Neural cell (in vitro differentiated cells): ENCODE results near the gene VSNL1. TPM values are rescaled to one million over a fixed set of nuclear protein-coding genes. Genes with fewer than 3 reads are reported as not detected.

Experiments
- H2AFZ ChIP-seq: fragments of 200-600, 300-800 bp; sonication (generic), shearing (Covaris generic); 2 replicates; pipeline ENCODE4 v1.6.0; 2014; ENCODE audit warnings: low read depth, mild to moderate bottlenecking, antibody characterized with exemption, low read length, moderate library complexity
- H3F3A ChIP-seq: fragments of 200-600 bp; shearing (Covaris generic); 2 replicates; pipeline ENCODE4 v1.6.1; 2016; ENCODE audit warnings: mild to moderate bottlenecking, moderate library complexity, mixed read lengths, antibody characterized with exemption, low read length; ENCODE audit not compliant: insufficient read depth, poor library complexity, severe bottlenecking
- H3K27ac ChIP-seq: fragments of 200-600, 300-800 bp; sonication (generic), shearing (Covaris generic); 2 replicates; pipeline ENCODE4 v1.5.1; 2014; ENCODE audit warnings: mild to moderate bottlenecking, low read length, moderate library complexity
- H3K27me3 ChIP-seq: fragments of 300-800, 200-600 bp; sonication (generic), shearing (Covaris generic); 2 replicates; pipeline ENCODE4 v1.6.0; 2014; ENCODE audit warnings: mild to moderate bottlenecking, low read depth, low read length, moderate library complexity; ENCODE audit not compliant: insufficient read depth
- H3K36me3 ChIP-seq: fragments of 300-800, 200-600 bp; sonication (generic), shearing (Covaris generic); 2 replicates; pipeline ENCODE4 v1.5.1; 2014; ENCODE audit warnings: mild to moderate bottlenecking, antibody characterized with exemption, low read length, moderate library complexity; ENCODE audit not compliant: insufficient read depth
- H3K4me2 ChIP-seq: fragments of 300-800, 200-600 bp; sonication (generic), shearing (Covaris generic); 2 replicates; pipeline ENCODE4 v1.6.0; 2014; ENCODE audit warnings: mild to moderate bottlenecking, low read length
- H3K4me3 ChIP-seq: fragments of 300-800, 200-600 bp; sonication (generic), shearing (Covaris generic); 2 replicates; pipeline ENCODE4 v1.5.1; 2014; ENCODE audit warnings: mild to moderate bottlenecking, low read length, moderate library complexity
- H3K79me2 ChIP-seq: fragments of 200-600 bp; shearing (Covaris generic); replicated peaks from 2 replicates; pipeline ENCODE4 v1.6.0; 2014; ENCODE audit warnings: mild to moderate bottlenecking, low read length, moderate library complexity; ENCODE audit not compliant: insufficient read depth
- H3K9ac ChIP-seq: fragments of 300-800, 200-600 bp; sonication (generic), shearing (Covaris generic); 2 replicates; pipeline ENCODE4 v1.6.1; 2016; ENCODE audit warnings: mild to moderate bottlenecking, low read length, mixed read lengths
- H3K9me2 ChIP-seq: fragments of 200-600 bp; shearing (Covaris generic); 2 replicates; pipeline ENCODE4 v1.6.1; 2016; ENCODE audit warnings: mild to moderate bottlenecking, low read length, mixed read lengths; ENCODE audit not compliant: insufficient read depth
- H3K9me3 ChIP-seq: fragments of 200-600, 300-800 bp; sonication (generic), shearing (Covaris generic); 2 replicates; pipeline ENCODE4 v1.6.1; 2016; ENCODE audit warnings: mild to moderate bottlenecking, mixed run types, low read length, moderate library complexity, mixed read lengths
- H4K20me1 ChIP-seq: fragments of 200-600 bp; shearing (Covaris generic); 2 replicates; pipeline ENCODE4 v1.6.1; 2016; ENCODE audit warnings: mild to moderate bottlenecking, mixed run types; ENCODE audit not compliant: insufficient read depth
- EP300 ChIP-seq: fragments of 450-650 bp; conservative IDR thresholded peaks from 2 replicates; pipeline ENCODE4 v1.6.1; 2014; ENCODE audit warnings: antibody characterized with exemption, mild to moderate bottlenecking, moderate library complexity; ENCODE audit not compliant: poor library complexity, severe bottlenecking
- EZH2 ChIP-seq: fragments of 200-600, 300-800 bp; shearing (Covaris generic), sonication (generic); IDR thresholded peaks from 2 replicates; pipeline ENCODE4 v1.6.1; 2014; ENCODE audit warnings: antibody characterized with exemption, low read length, borderline replicate concordance, mild to moderate bottlenecking; ENCODE audit not compliant: insufficient read depth, poor library complexity, severe bottlenecking
- MXI1 ChIP-seq: fragments of 450-650 bp; conservative IDR thresholded peaks from 2 replicates; pipeline ENCODE4 v1.6.1; 2014; ENCODE audit warnings: antibody characterized with exemption, mild to moderate bottlenecking; ENCODE audit not compliant: poor library complexity, severe bottlenecking
- POLR2AphosphoS5 ChIP-seq: IDR thresholded peaks from 2 replicates; pipeline ENCODE4 v1.6.1; 2012
- RAD21 ChIP-seq: fragments of 450-650 bp; conservative IDR thresholded peaks from 2 replicates; pipeline ENCODE4 v1.6.1; 2014; ENCODE audit warnings: antibody characterized with exemption, mild to moderate bottlenecking, moderate library complexity
- SMC3 ChIP-seq: fragments of 450-650 bp; conservative IDR thresholded peaks from 2 replicates; pipeline ENCODE4 v1.6.1; 2014; ENCODE audit warnings: antibody characterized with exemption, mild to moderate bottlenecking, moderate library complexity; ENCODE audit not compliant: poor library complexity
- TAF1 ChIP-seq: IDR thresholded peaks from 2 replicates; pipeline ENCODE4 v1.6.1; 2012; ENCODE audit warnings: low read depth
- polyA plus RNA-seq: library from polyadenylated mRNA; depleted of rRNA; stranded (reverse); fragments of >200 nt; gene quantifications from 2 replicates; pipeline ENCODE4 v1.2.3, GENCODE V29; 2014
- TF ChIP-seq, protein P1 (sequence below): IDR thresholded peaks from 2 replicates; pipeline ENCODE4 v1.6.1; 2012; ENCODE audit warnings: borderline replicate concordance
- TF ChIP-seq, protein P2 (sequence below): fragments of 450-650 bp; IDR thresholded peaks from 2 replicates; pipeline ENCODE4 v1.5.1; 2014; ENCODE audit warnings: antibody characterized with exemption, mild to moderate bottlenecking, moderate library complexity; ENCODE audit not compliant: poor library complexity, severe bottlenecking

Gene VSNL1
- polyA plus RNA-seq, 1 donor from 2014 or later: 69.7 TPM

DNA sequence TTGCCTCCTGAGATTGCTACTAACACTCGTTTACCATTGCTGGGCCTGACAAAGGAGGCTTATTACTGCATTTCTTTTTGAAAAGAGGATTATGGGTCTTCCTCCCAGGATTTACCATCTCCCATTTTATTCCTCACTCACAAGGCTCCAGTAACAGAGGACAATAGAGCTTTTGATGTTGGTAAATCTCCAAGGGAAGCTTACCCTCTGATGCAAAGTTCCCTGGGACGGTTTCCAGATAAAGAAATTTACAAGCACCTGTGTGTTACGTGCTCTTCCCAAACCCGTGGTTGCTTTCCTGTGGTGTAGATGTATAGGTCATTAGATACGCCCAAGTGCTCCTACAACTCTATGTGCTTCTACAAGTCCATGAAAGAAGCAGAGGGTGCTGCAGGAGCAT is 17.1 kb downstream of the VSNL1 start:
- Histone ChIP-seq H3K9me2 (no peaks in the 10 kb centered on the region), H3K79me2 (no peaks in the 10 kb centered on the region), H3K27me3 (no peaks in the 10 kb centered on the region), H2AFZ (no peak overlapping the region), H4K20me1 (no peaks in the 10 kb centered on the region), H3K36me3 (no peaks in the 10 kb centered on the region), H3K4me3 (no peak overlapping the region), H3K9ac (no peak overlapping the region), H3K4me2 (no peak overlapping the region), H3K27ac (no peak overlapping the region), H3F3A (no peaks in the 10 kb centered on the region), H3K9me3 (no peaks in the 10 kb centered on the region)
- no peak for TF ChIP-seq POLR2AphosphoS5
- TF ChIP-seq SMC3: no peak
- TF ChIP-seq RAD21: no peak
- TF ChIP-seq EP300: no peak
- no peak for TF ChIP-seq TAF1
- TF ChIP-seq, protein P1, sequence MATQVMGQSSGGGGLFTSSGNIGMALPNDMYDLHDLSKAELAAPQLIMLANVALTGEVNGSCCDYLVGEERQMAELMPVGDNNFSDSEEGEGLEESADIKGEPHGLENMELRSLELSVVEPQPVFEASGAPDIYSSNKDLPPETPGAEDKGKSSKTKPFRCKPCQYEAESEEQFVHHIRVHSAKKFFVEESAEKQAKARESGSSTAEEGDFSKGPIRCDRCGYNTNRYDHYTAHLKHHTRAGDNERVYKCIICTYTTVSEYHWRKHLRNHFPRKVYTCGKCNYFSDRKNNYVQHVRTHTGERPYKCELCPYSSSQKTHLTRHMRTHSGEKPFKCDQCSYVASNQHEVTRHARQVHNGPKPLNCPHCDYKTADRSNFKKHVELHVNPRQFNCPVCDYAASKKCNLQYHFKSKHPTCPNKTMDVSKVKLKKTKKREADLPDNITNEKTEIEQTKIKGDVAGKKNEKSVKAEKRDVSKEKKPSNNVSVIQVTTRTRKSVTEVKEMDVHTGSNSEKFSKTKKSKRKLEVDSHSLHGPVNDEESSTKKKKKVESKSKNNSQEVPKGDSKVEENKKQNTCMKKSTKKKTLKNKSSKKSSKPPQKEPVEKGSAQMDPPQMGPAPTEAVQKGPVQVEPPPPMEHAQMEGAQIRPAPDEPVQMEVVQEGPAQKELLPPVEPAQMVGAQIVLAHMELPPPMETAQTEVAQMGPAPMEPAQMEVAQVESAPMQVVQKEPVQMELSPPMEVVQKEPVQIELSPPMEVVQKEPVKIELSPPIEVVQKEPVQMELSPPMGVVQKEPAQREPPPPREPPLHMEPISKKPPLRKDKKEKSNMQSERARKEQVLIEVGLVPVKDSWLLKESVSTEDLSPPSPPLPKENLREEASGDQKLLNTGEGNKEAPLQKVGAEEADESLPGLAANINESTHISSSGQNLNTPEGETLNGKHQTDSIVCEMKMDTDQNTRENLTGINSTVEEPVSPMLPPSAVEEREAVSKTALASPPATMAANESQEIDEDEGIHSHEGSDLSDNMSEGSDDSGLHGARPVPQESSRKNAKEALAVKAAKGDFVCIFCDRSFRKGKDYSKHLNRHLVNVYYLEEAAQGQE: no peak
- TF ChIP-seq, protein P2, sequence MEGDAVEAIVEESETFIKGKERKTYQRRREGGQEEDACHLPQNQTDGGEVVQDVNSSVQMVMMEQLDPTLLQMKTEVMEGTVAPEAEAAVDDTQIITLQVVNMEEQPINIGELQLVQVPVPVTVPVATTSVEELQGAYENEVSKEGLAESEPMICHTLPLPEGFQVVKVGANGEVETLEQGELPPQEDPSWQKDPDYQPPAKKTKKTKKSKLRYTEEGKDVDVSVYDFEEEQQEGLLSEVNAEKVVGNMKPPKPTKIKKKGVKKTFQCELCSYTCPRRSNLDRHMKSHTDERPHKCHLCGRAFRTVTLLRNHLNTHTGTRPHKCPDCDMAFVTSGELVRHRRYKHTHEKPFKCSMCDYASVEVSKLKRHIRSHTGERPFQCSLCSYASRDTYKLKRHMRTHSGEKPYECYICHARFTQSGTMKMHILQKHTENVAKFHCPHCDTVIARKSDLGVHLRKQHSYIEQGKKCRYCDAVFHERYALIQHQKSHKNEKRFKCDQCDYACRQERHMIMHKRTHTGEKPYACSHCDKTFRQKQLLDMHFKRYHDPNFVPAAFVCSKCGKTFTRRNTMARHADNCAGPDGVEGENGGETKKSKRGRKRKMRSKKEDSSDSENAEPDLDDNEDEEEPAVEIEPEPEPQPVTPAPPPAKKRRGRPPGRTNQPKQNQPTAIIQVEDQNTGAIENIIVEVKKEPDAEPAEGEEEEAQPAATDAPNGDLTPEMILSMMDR: no peak
- TF ChIP-seq MXI1: no peak
- TF ChIP-seq EZH2: no peak

DNA sequence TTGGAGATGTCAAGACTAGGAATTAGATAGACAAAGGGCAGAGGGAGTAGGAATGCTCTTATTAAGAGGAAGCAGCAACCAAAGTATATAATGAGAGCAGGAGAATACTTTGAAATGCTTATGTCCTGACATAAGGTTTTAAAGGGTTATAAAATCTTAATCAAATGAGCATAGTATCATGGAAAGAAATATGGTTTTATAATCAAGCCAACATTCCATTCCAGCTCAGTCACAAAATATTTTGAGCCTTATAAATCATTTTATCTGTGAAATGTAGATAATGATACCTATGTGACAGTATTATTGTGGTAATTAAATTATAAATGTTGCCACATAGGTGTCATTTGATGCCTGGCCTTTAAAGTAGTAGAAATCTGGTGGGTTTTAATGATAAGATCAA is 17.6 kb downstream of the VSNL1 start:
- Histone ChIP-seq H3K9me2 (no peaks in the 10 kb centered on the region), H3K27me3 (no peaks in the 10 kb centered on the region), H3K4me2 (no peak overlapping the region), H3F3A (no peaks in the 10 kb centered on the region), H4K20me1 (no peaks in the 10 kb centered on the region), H3K36me3 (no peaks in the 10 kb centered on the region), H3K27ac (no peak overlapping the region), H2AFZ (no peak overlapping the region), H3K4me3 (no peak overlapping the region), H3K9me3 (no peaks in the 10 kb centered on the region), H3K79me2 (no peaks in the 10 kb centered on the region), H3K9ac (no peak overlapping the region)
- TF ChIP-seq, protein P2: no peak
- TF ChIP-seq EP300: no peak
- no peak for TF ChIP-seq POLR2AphosphoS5
- TF ChIP-seq RAD21: no peak
- no peak for TF ChIP-seq MXI1
- TF ChIP-seq, protein P1: no peak
